PFSK-1 (cell line): Measurements from ENCODE around the gene PDE4B.

ENCODE experiments used
- POLR2AphosphoS5 ChIP-seq: IDR thresholded peaks from 2 replicates; pipeline ENCODE4 v1.6.1; 2012; ENCODE audit warnings: low read depth, mild to moderate bottlenecking, control low read depth, low read length, moderate library complexity
- REST ChIP-seq, 2 experiments: IDR thresholded peaks; 2 replicates each; pipeline versions ENCODE4 v1.6.1 to v1.8.0; 2011 to 2012; ENCODE audit warnings: low read depth in 2 of 2, low read length in 2 of 2, control low read depth in 1 of 2, inconsistent platforms in 1 of 2, mild to moderate bottlenecking in 1 of 2, moderate library complexity in 1 of 2; ENCODE audit not compliant: insufficient read depth in 1 of 2
- TAF1 ChIP-seq: IDR thresholded peaks from 2 replicates; pipeline ENCODE4 v1.6.1; 2012; ENCODE audit warnings: low read length, control low read depth, borderline replicate concordance; ENCODE audit not compliant: insufficient read depth

- TF ChIP-seq TAF1: no peak
- no peak for TF ChIP-seq REST (IDR thresholded peaks at IDR 0.05; ENCODE audit: insufficient read depth in 1 of 2, low read depth in 2 of 2, low read length in 2 of 2)
- no peak for TF ChIP-seq POLR2AphosphoS5
Measured at GRCh38 chr1:65948609-65949229, 156.0 kb downstream of the PDE4B start.
